Stimulated activated CD4-positive, alpha-beta T cell treated with anti-CD3 and anti-CD28 coated beads, Interleukin-12 subunit alpha, Interleukin-12 subunit beta, amount 100 ng/mL, for 48 hours (primary cell): ENCODE data around the gene OSBPL3.
A peak's percentile ranks its signal among the peaks of the same experiment; 100 is the strongest.
"Not testable (repeated sequence)": the region's sequence is repeated elsewhere in the genome, so short reads cannot be mapped to it uniquely, and the experiment has no call there.

Experiments used
- DNase-seq, 3 donors: peaks; one replicate each; pipeline ENCODE4 v3.0.0-alpha.2; 2020; ENCODE audit warnings: low read depth in 2 of 3, low spot score in 1 of 3

The OSBPL3 gene

DNA sequence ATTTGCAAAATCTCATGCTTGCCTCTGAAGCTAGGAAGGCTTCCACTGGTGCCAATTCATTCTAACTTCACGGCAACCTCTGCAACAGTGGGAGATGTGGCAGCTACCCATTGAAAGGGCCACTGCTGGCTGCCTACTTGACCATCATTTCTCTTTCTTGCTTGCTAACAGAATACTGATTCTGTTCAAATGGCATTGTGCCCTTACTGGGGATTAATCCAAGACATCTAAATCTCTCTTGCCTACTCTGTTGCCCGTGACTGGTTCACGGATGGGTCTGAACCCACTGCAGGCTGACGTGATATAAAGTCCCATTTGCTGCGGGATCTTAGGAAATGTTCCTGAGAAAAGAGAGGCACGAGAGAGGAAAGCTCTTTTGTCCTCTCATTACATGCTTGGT lies 171.5 kb downstream of the OSBPL3 start:
- no peak for DNase-seq

DNA sequence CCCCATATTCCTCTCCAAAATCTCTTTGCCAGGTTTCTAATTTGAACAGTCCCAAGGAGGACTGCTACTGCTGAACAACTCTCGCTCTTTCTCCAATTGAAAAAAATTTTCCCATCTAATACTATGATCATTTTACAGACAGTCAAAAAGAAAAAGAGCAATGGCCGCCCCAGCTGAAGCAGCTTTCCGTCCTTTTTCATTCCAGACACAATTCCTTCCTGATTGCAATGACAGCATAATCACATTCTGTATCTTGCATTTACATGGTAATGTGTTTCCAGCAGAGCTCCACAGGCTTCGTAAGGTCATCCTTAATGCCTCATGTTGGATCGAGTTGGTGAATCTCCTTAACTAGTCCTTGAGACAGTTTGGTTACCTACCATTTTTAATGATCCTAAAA lies 177.7 kb downstream of the OSBPL3 start:
- DNase-seq, result no peak

DNA sequence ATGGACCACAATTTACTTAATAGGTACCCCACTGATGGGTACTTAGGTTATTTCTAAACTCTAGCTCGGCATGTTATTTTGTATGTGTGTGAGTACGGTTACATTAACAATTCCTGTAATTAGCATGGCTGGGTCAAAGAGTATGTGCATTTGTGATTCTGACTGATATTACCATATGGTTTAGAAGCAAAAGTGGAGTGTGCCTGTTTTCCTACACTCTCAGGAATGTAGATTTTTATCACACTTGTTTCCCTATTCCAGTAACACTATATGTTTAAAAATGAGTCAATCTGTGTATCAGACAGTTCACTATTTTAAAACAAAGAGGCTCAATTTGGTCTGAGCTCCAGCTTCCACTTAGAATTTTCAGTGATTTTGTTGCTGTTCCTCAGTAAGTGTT lies 178.1 kb downstream of the OSBPL3 start:
- no peak for DNase-seq

GRCh38 chr7:24800667-24801066 lies 179.3 kb downstream of the OSBPL3 start:
- no peak for DNase-seq

DNA sequence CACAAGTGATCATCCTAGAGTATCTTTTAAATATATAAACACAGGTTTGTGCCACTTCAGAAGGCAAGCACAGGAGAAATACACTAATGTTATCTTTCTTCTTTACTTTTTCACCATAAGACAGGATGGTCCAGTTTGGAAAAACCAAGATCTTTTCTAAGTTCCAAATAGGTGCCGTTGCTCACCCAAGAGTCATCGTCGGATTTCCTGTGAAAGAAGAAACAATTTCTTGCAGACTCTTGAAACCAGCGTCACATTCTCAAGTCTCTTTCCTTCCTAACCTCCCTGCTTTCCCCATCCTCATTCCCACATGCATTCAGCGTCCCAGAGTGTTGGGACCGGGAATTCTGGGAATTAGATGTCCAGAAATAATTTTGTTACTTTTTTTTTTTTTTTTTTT lies 179.9 kb downstream of the OSBPL3 start:
- no peak for DNase-seq

DNA sequence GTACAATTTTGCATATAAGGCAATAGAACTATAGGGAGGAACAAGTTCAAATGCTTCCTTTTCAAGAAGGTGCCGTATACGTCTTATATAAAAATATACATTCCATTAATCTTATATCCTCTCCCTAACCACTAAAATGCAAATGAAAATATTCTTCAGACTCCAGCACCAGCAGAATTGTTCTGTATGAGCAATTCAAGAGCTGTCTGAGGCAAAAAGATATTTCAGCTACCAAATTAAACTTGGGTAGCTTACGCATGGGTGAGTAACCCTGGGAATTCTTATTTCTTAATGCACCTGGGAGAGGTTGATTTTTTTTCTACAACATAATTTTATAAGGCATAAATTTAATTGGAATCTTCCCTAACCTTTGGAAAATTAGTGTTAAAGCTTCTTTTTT lies 180.5 kb downstream of the OSBPL3 start:
- DNase-seq, result no peak

DNA sequence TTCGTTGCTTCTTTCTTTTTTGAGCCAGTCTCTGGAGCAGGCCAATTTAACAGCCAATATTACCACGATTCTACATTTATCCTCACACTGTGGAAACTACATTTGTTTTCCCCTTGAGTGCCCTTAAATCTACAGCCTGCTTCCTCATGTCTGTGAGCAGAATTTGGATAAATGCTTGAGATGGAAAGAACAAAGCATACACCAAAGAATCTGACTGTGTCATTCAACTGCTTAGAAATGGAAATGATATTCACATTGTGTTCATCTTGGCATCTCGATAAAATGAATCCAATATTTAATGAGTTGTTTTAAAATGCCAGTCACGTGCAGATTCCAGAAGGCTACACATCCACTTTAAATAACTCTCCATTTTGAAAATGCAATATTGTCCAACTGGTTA lies 181.7 kb downstream of the OSBPL3 start:
- DNase-seq, result no peak

DNA sequence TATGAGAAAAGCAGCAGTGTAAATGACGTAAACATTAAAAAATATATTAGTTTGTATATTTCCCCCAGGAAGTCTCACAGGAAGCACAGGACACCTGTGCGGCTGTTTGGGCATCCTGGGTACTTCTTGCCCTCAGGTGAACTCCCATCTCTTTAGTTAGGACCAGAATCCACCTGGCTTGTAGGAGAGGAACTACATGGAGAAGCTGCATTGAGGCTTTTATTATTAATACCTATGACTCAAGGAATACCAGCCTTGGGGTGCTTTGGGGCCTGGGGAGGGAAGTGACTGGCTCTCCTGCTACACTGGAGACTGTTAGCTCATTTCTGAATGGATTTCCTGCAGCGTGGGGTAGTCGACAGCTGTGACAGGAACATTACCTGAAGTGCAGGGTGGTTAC lies 182.7 kb downstream of the OSBPL3 start:
- no peak for DNase-seq

GRCh38 chr7:24795407-24795767 lies 184.6 kb downstream of the OSBPL3 start:
- no peak for DNase-seq

DNA sequence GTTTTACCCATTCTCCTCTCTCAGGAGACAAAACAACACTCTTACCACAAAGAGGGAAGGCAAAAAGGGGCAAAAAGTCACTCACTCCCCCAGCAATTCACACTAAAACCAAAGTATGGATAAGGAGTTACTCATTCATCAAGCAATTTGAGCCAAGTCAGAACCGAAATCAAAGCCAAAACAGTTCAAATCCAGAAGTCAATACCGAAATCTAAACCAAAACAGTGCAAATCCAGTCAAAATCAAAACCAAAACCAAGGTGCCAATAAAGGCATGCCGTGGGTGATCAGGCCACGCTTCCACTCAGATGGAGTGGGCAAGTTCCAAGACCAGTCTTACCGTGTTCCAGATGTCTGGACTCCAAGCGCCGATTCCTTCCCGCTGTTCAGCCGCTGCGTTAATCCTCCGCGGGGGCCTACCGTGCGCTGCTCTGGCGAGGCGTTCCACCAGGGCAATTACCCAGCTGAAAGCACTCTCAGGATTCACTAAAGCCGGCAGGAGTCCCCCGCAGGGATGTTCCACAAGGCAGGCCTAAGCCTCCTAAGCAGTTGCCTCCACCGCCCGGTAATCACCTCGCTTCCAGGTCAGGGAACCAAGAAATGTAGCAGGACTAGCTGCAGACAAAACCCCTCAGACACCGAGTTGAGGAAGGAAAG lies 185.1 kb downstream of the OSBPL3 start:
- DNase-seq, result not testable (repeated sequence)

DNA sequence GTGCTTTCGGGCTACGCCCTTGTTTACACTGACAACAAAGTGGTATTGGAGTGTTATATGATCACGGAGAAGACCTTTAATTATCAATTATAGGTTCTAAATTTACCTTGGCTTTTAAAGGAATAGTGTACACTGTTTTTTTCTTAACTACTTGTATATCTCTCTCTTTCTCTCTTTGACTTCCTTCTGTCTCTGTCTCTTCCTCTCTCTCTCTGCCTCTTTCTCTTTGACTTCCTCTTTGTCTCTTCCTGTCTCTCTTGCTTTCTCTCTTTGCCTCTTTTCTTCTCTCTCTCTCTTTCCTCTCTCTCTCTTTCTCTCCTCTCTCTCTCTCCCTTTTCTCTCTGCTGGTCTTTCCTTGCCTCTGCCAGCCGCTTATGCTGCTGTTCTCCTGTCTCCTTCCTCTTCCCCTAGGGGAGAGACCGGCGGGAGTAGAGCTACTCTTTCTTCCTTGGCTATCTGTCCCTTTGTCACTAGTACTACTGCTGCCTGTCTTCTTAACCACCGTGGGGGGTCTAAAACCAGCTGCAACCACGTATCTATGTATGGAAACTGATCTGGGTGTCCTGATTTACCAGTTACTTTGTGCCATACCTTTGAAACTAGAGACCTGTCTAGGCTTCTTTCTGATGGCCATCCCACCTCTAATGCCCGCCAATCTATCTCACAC lies 185.9 kb downstream of the OSBPL3 start:
- DNase-seq, result no peak

GRCh38 chr7:24788961-24789576 lies 190.9 kb downstream of the OSBPL3 start:
- no peak for DNase-seq

GRCh38 chr7:24788075-24788474 lies 191.9 kb downstream of the OSBPL3 start:
- DNase-seq, result no peak

- DNase-seq, result peak in 1 of 3 donors; percentile 12
Observed at GRCh38 chr7:24786941-24787340, 193.0 kb downstream of the OSBPL3 start.

DNA sequence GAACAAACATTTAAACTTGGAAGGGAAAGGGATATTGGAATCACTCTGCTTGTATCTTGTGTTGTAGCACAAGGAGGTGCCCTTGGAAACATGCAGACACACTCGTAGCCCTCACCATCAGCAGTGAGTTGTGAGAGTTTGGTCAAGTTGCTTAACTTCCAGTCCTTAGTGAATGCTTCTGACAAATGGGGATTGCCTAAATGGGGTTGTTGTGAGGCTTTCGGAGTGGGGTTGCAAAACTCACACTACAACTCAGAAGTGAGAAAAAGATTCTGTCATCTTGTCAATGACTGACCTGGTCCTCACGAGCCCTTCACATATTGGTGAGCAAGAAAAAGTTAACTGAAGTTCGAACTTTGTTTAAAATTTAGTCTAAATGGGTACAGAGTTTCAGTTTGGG lies 193.7 kb downstream of the OSBPL3 start:
- DNase-seq, result no peak

DNA sequence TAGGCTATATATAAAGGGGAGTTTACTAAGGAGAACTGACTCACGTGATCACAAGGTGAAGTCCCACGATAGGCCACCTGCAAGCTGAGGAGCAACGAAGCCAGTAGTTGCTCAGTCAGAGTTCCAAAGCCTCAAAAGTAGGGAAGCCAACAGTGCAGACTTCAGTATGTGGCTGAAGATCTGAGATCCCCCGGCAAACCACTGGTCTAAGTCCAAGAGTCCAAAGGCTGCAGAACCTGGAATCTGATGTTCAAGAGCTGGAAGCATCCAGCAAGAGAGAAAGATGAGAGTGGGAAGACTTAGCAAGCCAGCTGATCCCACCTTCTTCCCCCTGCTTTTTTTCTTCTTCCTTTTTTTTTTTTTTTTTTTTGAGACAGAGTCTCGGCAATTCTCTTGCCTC lies 195.7 kb downstream of the OSBPL3 start:
- no peak for DNase-seq

GRCh38 chr7:24783698-24784097 lies 196.3 kb downstream of the OSBPL3 start:
- no peak for DNase-seq

DNA sequence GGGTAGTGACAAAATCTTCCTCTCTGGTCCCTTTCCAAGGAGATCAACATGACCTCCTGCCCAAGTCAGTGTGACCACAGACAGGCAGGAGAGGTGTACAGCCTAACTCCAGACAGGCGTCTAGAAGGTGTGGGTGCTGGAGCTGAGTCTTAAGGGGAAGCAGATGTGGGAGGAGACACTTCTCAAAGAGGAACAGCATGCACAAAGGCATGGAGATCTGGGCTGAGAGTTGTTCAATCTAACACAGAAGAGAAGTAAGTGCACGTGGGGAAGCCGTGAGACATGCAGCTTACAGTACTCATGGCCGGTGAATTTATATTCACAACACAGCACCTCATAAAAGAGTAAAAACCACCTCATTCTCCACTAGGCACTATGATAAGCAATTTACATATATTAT lies 198.9 kb downstream of the OSBPL3 start:
- DNase-seq, result no peak

DNA sequence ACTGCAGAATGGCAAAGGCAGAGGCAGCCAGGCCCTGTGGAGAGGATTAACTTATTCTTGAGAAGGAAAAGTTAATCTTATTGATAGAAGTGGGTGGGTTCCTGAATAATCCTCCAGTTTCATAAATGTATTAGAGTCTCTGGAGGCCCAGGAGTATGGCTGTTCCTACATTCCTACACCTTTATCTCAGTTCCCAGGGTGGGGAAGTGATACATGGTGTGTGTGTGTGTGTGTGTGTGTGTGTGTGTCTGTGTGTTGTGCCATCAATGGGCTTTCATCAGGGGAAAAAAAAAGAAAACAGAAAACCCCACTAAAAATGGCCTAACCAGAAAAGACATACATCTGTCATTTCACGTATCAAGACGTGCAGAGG lies 200.7 kb downstream of the OSBPL3 start:
- no peak for DNase-seq

DNA sequence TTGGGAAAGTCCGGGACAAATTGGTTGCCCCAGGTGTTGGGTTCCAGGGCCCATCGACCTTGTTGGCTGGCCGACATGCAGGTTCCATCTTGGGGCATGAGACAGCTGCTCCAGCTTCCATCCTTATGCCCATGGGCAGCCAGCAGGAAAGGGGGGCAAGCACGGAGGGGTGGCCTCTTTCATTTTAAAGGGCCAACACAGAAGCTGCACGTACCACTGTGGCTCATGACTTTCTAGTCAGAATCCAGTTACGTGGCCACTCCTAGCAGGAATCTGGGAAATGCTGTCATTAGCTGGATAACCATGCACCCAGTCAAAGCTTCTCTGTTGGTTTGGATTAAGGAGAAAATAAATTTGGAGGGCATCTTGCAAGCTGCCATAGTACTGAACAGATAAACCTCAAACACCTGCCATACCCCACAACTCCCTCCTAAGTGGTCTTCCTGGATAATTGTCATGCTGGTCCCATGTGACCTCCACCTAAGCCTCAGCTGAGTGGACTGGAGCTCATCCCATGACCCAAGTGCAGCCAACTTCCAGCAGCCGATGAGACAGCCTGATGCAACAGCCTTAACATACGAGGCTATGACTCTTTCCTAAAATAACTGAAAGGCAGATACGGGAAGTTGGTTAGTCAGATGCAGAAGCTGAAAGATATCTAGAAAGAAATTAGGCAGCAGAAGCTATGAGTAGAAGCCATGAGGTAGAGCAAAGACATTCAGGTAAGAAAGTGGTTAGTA lies 201.3 kb downstream of the OSBPL3 start:
- DNase-seq, result no peak

- no peak for DNase-seq
Observed at GRCh38 chr7:24777806-24778205, 202.2 kb downstream of the OSBPL3 start.

- no peak for DNase-seq
Observed at GRCh38 chr7:24773646-24774045, 206.3 kb downstream of the OSBPL3 start.
